ENCODE results near the gene STPG2. TPM values are rescaled to one million over a fixed set of nuclear protein-coding genes. Genes with fewer than 3 reads are reported as not detected.

The STPG2 gene
- total RNA-seq, 2 donors from 2014 or later: 0.25 TPM; not detected in 1

- intact Hi-C loops (cut with DNase I, micrococcal nuclease): no loop called here
- ATAC-seq (no peak), DNase-seq (no peak)
Measured at GRCh38 chr4:98101988-98102387, 41.3 kb downstream of the STPG2 start.

GRCh38 chr4:98098764-98099163, 44.5 kb downstream of the STPG2 start:
- intact Hi-C loops (cut with DNase I, micrococcal nuclease): no loop called here
- no peak for ATAC-seq
- DNase-seq: no peak

- ATAC-seq (no peak), DNase-seq (no peak)
- intact Hi-C loops (cut with DNase I, micrococcal nuclease): no loop called here
Measured at GRCh38 chr4:98094118-98094517, 49.2 kb downstream of the STPG2 start.

- intact Hi-C loops (cut with DNase I, micrococcal nuclease): no loop called here
- DNase-seq: no peak
- ATAC-seq: no peak
Measured at GRCh38 chr4:98093662-98094061, 49.6 kb downstream of the STPG2 start.

- no peak for ATAC-seq
- DNase-seq: no peak
- intact Hi-C loops (cut with DNase I, micrococcal nuclease): no loop called here
Measured at GRCh38 chr4:98092833-98093439, 50.3 kb downstream of the STPG2 start.

- intact Hi-C loops (cut with DNase I, micrococcal nuclease): no loop called here
- DNase-seq (no peak), ATAC-seq (no peak)
Measured at GRCh38 chr4:98081936-98082335, 61.3 kb downstream of the STPG2 start.

GRCh38 chr4:98068495-98068894, 74.8 kb downstream of the STPG2 start:
- no peak for ATAC-seq
- intact Hi-C loops (cut with DNase I, micrococcal nuclease): no loop called here
- DNase-seq: no peak

GRCh38 chr4:98055800-98056501, 87.3 kb downstream of the STPG2 start:
- ATAC-seq (no peak), DNase-seq (no peak)
- intact Hi-C loops (cut with DNase I, micrococcal nuclease): no loop called here

GRCh38 chr4:98046665-98047064, 96.6 kb downstream of the STPG2 start:
- ATAC-seq: no peak
- intact Hi-C loops (cut with DNase I, micrococcal nuclease): no loop called here
- no peak for DNase-seq

GRCh38 chr4:98030059-98030458, 113.2 kb downstream of the STPG2 start:
- intact Hi-C loops (cut with DNase I, micrococcal nuclease): no loop called here
- ATAC-seq (no peak), DNase-seq (no peak)

- DNase-seq: no peak
- ATAC-seq: no peak
- intact Hi-C loops (cut with DNase I, micrococcal nuclease): no loop called here
Measured at GRCh38 chr4:98027827-98028226, 115.4 kb downstream of the STPG2 start.

GRCh38 chr4:98026362-98026761, 116.9 kb downstream of the STPG2 start:
- intact Hi-C loops (cut with DNase I, micrococcal nuclease): no loop called here
- ATAC-seq (no peak), DNase-seq (no peak)

GRCh38 chr4:98006814-98007412, 136.4 kb downstream of the STPG2 start:
- no peak for DNase-seq
- intact Hi-C loops (cut with DNase I, micrococcal nuclease): no loop called here
- ATAC-seq: no peak

GRCh38 chr4:98006060-98006459, 137.2 kb downstream of the STPG2 start:
- no peak for DNase-seq
- ATAC-seq: no peak
- intact Hi-C loops (cut with DNase I, micrococcal nuclease): no loop called here

- DNase-seq: no peak
- no peak for ATAC-seq
- intact Hi-C loops (cut with DNase I, micrococcal nuclease): no loop called here
Measured at GRCh38 chr4:98000940-98001339, 142.3 kb downstream of the STPG2 start.

GRCh38 chr4:97998203-97998602, 145.1 kb downstream of the STPG2 start:
- no peak for ATAC-seq
- intact Hi-C loops (cut with DNase I, micrococcal nuclease): no loop called here

GRCh38 chr4:97994765-97995465, 148.4 kb downstream of the STPG2 start:
- no peak for ATAC-seq
- intact Hi-C loops (cut with DNase I, micrococcal nuclease): no loop called here
- DNase-seq: no peak

More at GRCh38 chr4:97998203-97998602, 145.1 kb downstream of the STPG2 start:
- no peak for DNase-seq

- ATAC-seq: no peak
- DNase-seq: no peak
- intact Hi-C loops (cut with DNase I, micrococcal nuclease): no loop called here
Measured at GRCh38 chr4:97990409-97990808, 152.9 kb downstream of the STPG2 start.

- ATAC-seq: no peak
- intact Hi-C loops (cut with DNase I, micrococcal nuclease): no loop called here
- DNase-seq: no peak
Measured at GRCh38 chr4:97987019-97987648, 156.1 kb downstream of the STPG2 start.
